ENCODE results near the gene SLC34A1.

SLC34A1 gene

DNA sequence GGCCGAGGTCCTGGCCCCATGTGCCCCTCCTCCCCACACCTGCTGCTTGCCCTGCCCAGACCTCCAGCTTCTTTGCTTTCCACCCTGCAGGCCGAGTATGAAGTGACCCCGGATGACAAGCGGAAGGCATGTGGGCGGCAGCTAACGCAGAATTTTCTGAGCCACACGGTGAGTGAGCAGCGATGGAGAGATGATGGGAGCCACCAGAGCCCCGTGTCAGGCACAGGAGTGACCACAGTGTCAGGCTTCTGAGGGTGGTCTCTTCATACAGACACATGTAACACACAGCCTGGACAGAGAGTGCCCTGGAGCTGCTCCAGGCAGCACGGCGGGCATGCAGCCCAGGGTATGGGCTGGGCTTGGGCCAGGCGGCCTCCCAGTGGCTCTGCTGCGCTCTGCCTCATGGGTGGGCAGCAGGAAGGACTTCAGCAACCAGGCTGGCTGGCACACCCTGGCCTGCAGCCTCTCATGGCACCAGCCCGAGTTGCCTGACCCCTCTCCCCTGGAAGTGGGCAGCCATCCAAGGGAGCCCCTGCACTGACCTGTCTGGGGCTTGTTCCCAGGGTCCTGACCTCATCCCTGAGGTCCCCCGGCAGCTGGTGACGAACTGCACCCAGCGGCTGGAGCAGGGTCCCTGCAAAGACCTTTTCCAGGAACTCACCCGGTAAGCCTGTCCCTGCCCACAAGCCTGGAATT lies 48.1 kb downstream of the SLC34A1 start:
- no peak for DNase-seq (ENCODE audit: low read depth)

DNA sequence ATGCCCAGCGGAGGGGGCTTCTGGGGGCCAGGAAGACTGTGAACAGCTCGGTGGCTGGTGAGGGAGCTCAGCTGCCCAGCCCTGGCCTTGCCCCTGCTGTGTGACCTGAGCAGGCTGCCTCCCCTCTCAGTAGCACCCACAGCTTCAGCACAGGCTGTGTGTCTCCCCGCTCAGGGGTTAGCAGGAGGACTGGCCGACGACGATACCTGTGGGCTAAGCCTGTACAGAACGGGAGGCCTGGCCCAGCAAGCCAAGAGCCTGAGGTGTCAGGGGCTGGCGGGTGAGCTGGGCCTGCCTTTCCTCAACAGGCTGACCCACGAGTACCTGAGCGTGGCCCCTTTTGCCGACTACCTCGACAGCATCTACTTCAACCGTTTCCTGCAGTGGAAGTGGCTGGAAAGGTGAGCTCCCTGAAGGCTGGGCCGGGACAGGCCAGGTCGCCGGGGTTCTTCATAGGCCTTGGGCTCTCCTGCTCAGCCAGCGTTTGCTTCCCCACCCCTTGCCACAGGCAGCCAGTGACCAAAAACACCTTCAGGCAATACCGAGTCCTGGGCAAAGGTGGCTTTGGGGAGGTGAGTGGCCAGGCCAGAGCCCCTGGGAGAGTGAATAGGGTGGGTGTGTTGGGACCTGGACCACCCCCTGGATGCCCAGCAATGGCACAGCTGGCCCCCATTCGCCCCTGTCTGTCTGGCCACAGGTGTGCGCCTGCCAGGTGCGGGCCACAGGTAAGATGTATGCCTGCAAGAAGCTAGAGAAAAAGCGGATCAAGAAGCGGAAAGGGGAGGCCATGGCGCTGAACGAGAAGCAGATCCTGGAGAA lies 48.8 kb downstream of the SLC34A1 start:
- no peak for DNase-seq (ENCODE audit: low read depth)

DNA sequence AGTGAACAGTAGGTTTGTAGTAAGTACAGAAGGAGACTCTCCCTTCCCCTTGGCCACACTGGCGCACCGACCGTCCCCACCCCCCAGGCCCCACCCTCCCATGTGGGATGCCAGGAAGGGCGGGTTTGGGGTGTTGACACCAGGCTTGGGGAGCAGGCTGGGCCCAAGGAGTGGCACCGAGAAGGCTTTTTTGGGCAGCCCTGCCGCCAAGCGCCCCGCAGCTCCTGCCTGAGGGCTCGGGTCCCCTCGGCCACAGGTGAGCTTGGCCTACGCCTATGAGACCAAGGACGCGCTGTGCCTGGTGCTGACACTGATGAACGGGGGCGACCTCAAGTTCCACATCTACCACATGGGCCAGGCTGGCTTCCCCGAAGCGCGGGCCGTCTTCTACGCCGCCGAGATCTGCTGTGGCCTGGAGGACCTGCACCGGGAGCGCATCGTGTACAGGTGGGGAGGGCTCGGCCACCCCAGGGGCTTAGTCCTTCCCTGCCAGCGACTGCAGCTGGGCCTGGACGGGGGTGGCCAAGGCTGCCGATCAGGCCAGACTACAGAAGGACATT lies 49.5 kb downstream of the SLC34A1 start:
- DNase-seq (ENCODE audit: low read depth) = no peak

DNA sequence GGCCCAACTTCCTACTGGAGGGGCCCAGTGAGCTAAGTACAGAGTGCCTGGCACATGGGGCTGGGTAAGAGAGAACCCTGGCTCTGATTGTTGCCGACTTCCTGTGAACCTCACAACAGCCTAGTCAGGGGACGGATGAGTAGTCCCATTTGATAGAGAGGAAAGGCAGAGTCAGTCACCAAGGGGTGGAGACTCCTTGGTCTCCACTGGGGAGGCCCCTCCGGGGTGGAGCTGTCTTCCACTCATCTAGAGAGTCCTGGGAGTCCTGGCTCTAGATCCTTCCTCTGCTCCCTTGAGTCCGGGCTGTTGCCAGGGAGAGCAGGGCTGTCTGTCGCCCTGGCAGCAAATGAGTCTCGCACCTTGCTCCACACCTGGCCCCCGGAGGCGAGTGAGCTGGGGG lies 50.2 kb downstream of the SLC34A1 start:
- peak; percentile 48 for DNase-seq (ENCODE audit: low read depth)

DNA sequence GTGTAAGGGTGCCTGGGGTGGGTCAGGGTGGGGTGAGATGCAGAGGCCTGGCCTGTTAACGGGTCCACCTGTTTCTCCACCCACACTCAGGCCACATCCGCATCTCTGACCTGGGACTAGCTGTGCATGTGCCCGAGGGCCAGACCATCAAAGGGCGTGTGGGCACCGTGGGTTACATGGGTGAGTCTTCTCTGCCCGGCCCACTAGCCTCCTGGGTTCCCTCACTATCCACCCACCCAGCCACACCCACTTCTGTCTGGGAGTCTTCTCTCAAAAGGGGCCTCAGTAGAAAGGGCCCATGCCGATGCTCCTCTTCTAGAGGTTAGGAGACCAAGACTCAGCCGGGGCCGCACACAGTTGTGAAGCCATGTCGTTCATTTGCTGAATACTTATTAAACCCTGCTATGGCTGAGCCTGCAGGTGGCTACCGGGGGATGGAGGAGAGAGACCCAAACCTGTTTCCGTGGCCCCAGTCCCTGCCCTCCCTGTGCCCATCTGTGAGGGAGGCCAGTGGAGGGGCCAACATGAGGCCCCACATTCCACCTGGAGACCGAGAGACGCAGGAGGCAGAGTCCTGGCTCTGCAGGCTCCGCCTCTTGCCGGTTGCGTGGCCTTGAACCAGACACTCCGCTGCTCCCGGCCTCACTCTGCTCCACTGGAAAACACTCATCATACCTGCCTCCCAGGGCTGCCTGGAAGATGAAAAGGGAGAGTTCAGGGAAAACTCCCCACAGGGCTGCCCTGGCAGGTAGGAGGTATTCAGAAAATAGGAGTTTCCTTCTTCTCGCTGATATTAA lies 50.9 kb downstream of the SLC34A1 start:
- no peak for DNase-seq (ENCODE audit: low read depth)

DNA sequence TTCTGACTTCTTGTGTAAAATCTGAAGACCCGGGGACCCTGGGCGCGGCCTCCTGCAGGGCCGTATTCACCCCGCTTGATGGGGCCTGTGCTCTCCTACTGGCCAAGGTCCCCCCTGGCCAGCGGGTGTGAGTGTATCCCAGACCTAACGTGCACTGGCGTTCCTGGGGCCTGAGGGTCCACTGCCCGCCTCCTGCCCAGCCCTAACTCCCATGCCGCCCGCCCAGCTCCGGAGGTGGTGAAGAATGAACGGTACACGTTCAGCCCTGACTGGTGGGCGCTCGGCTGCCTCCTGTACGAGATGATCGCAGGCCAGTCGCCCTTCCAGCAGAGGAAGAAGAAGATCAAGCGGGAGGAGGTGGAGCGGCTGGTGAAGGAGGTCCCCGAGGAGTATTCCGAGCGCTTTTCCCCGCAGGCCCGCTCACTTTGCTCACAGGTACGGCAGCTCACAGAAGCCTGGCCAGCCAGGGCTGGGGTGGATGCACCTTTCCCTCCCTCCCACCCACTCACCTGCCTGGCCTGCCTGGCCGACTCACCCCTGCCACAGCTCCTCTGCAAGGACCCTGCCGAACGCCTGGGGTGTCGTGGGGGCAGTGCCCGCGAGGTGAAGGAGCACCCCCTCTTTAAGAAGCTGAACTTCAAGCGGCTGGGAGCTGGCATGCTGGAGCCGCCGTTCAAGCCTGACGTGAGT lies 51.8 kb downstream of the SLC34A1 start:
- no peak for DNase-seq (ENCODE audit: low read depth)

DNA sequence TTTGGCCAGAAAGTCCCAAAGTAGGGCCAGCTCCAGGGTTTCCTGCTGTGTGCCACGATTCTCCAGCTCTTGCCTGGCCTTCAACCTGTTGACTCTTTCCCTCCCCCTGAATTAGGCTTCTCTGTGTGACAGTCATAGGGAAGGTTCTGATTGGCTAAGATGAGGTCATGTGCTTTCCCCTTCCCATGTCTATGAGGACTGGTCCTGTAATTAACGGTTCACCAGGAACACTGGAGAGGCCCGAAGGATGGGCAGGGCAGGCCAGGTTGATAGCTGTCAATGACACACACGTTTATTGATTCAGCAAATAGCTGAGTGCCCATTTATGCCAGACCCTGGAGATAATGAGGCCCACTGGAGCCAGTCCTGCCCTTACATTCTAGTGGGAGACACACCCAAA lies 53.4 kb downstream of the SLC34A1 start:
- no peak for DNase-seq (ENCODE audit: low read depth)

DNA sequence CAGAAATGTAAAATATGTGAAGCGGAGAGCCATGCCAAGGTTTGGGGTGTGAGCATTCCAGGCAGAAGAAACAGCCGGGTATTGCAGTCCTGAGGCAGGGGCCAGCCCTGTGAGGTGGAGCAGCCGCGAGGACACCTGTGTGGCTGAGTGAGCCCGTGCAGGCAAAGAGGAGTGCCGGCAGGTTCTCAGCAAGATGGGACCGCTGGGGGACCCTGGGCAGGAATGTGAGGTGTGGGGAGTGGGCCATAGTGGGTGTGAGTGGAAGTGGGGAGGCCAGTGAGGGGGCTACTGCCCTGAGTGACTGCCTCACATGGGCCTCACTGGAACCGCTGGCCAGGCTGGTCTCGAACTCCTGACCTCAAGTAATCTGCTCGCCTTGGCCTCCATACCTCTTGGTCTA lies 54.2 kb downstream of the SLC34A1 start:
- no peak for DNase-seq (ENCODE audit: low read depth)

DNA sequence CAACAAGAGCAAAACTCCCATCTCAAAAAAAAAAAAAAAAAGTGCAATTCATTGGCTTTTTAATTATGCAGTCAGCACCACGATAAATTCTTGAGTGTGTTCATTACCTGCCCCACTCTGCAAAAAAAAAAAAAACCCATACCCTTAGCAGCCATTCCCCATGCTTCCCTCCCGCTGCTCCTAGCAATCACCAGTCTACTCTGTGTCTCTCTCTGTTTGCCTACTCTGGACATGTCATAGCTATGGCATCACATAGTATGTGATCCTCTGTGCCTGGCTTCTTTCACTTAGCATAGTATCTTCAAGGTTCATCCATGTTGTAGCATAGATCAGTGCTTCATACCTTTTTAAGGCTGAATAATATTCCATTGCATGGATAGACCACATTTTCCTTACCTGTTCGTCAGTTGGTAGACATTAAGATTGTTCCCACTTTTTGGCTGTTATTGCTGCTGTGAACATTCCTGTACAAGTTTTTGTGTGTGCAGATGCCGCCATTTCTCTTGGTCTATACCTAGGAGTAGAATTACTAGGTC lies 55.4 kb downstream of the SLC34A1 start:
- DNase-seq (ENCODE audit: low read depth) = no peak

DNA sequence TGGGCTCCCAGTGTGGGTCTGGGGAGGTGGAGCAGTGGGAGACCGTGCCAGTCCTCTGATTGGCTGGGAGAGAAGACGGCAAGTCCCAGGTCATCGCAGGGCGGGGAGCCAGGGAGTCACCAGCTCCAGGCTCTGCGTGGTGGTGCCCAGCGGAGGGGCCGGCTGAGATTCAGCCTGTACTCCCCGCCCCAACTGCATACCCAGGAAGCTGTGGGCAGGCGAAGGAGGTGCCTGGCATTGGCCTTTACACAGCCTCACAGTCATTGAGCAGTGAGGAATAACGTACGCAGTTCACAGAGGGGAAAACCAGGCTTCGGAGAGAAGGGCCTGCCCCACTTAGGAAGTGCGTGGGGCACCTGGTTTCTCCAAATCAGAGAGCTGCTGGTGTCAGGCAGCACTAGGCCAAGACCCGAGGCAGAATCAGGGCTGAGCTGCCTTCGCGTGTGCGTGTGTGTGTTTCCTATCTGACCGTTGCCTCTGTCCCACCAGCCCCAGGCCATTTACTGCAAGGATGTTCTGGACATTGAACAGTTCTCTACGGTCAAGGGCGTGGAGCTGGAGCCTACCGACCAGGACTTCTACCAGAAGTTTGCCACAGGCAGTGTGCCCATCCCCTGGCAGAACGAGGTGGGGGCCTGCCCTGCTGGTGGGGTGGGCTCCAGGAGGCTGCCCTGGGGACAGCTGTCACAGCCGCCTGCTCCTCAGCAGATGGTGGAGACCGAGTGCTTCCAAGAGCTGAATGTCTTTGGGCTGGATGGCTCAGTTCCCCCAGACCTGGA lies 56.2 kb downstream of the SLC34A1 start:
- DNase-seq (ENCODE audit: low read depth) = peak; percentile 79

DNA sequence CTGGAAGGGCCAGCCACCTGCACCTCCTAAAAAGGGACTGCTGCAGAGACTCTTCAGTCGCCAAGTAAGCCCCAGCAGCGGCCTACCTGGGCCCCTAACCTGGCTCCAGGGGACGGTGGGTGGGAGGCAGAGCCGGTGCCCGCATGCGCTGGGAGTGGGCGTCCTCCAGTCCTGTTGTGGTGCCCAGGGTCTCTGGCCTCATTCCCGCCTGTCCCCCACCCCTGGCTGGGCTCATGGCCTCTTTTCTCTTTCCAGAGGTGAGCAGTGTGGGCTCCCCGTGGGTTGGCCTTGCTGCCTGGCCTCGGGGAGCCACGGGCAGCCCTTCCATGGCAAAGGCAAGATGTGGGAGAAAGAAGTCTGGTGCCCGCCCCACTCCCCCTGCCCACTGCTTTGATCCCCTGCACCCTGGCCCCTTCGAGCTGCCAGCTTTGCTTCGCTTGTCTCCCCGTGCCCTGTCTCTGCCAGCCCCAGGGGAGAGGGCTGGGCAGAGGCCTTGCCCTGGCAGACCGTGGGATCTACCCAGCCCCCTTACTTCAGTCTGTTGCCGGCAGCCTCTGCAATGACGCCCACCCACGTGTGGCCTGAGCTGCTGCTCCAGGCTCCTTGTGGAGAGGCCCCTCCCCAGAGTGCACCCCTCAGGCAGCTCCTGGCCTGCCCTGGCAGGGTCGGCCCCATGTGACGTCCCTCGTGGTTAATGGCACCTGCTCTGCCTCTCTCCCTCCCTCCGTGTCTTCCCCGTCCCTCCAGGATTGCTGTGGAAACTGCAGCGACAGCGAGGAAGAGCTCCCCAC lies 57.0 kb downstream of the SLC34A1 start:
- no peak for DNase-seq (ENCODE audit: low read depth)

DNA sequence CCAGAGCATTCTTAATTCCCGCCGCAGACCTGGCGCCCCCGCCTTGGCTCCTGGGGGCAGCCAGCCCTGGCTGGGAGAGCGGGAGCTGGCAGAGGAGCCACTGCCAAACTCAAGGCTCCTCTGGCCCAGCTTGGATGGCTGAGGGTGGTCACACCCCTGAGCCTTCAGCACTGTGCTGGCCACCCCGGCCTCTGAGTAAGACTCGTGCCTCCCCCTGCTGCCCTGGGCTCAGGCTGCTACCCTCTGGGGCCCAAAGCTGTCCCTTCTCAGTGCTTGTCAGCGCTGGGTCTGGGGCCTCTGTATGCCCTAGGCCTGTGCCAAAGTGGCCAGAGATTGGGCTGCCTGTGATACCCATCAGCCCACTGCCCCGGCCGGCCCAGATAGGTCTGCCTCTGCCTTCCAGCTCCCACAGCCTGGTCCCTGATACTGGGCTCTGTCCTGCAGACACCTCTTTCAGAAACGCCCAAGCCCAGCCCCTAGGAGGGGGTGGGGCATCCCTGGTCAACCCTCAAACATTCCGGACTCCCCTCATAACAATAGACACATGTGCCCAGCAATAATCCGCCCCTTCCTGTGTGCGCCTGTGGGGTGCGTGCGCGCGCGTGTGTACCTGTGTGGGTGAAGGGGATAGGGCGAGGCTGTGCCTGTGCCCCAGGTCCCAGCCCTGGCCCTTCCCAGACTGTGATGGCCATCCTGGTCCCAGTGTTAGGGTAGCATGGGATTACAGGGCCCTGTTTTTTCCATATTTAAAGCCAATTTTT lies 58.0 kb downstream of the SLC34A1 start:
- DNase-seq (ENCODE audit: low read depth) = no peak

DNA sequence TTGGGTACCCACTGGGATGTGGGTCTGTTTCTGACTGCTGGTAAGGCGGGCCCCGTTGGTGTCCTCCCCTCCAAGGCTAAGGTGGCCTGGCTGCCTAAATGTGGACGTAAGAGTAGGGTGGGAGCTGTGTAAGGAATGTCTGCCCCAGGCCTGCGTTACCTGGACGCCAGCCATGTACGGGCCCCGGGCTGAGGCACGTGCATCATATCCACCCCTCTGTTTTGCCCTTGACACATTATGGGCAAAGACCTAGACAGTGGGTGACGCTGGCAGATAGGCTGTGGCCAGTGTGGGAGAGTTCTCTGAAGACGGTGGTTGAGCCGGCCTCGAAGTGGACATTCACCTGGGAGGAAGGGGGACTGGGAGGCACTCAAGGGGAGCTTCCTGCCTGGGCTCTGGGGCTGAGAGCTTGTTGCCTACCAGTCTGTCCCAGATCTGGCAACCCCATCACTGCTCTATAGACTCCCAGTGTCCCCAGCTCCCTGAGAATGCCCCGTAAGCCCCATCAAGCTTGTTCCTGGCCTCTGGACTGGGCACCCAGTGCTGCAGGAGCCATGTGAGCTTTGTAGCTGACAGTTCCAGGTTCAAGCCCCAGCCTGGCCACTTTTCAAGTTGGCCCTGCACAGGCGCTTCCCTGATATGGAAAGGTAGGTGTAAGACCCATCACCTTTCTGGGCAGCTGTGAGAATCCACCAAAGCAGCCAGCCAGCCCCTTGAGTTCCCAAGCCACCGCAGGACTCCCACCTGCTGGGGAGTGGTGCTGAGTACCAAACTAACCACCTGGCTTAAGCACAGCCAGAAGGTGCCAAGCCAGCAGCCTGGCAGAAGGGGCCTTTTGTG lies 59.1 kb downstream of the SLC34A1 start:
- DNase-seq (ENCODE audit: low read depth) = no peak

DNA sequence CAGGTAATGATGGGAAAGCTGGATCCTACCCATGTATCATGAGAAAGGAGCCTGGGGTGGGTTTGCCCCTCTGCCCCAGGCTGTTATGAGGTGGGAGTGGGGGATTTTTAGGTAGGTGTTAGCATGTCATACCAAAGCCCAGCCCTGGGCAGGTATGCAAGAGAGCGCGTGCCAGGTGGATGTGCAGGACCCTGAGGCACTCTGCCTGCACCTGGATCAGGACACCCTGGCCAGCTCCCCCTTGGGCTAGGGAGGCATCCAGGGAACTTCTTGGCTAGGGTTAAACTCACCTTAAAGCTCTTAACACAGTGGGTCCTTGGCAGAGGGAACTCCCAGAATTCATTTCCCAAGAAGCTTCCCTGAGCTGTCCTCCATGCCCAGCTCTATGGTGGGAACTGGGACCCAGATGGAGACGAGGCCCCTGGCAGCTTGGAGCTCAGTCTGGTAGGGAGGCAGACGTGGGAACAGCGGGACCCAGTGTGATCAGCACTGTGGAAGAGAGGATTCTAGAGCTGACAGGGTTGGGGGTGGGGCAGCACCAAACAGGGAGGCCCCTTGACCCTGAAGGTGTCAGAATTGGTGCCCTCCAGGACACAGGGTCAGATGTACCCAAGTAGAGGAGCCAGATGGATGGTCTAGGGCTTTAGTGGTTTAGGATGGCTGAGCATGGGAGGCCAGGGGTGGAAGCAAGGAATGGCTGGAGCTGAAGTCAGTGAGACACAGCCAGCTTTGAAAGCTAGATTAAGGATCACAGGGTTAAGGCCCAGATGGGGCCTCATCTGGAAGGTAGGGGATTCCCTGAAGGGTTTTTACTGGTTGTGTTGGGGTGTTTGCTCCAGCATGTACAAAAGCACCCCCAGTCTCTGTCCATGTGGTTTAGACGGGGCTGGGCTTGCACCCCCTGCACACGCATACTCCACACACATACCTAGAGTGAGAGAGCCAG lies 60.1 kb downstream of the SLC34A1 start:
- peak; percentile 47 for DNase-seq (ENCODE audit: low read depth)

DNA sequence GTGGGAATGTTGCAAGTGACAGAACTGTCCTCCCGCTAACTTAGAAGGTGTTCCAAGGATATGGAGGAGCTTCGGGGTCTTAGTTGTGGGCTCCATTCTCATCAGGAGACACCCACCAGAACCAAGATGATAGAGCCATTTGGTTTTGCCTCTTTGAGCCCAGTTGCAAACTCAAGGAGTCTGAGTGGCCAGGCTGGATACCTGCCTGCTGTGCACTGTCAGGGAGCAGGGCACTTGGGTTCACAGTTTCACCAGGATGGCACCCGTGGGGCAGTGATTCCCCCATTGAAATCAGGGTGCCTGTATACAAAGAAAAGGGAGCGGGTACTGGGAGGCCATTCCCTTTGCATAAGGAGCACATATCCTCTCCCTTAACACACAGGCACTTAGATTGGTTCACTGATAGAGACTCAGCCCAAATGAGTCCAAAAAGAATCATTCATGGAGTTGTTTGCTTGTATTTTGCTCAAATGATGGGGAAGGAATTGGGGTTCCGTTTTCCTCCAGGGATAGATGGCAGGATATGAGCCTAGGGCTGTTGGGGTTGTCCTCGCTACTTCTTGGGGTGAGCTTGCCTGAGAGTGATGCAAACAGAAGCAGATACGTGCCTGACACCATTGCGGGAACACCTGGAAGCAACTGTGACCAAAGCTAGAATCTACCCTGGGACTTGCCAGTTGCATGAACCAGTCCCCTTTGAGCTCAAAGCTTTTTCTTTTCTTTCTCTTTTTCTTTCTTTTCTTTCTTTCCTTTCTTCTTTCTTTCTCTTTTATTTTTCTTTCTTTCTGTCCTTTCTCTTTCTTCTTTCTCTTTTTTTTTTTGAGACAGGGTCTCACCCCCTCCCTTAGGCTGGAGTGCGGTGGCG lies 61.0 kb downstream of the SLC34A1 start:
- peak; percentile 52 for DNase-seq (ENCODE audit: low read depth)

DNA sequence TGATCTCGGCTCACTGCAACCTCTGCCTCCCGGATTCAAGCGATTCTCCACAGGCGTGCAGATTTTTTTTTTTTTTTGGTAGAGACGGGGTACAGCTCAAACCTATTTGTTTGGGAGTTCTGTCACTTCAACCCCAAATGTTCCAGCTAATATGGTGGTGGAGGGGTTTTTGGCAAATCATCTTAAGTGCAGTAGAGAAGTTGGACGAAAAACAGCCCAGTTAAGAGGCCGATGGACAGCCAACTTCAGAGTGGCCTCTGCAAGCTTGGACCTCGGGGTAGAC lies 61.6 kb downstream of the SLC34A1 start:
- no peak for DNase-seq (ENCODE audit: low read depth)

All from T-helper 22 cell (primary cell).